Transverse colon (tissue), 4 donors: Measurements from ENCODE around the gene SSBP2. TPM values are rescaled to one million over a fixed set of nuclear protein-coding genes. Genes with fewer than 3 reads are reported as not detected.

Source experiments
- DNase-seq: peaks from one replicate; pipeline ENCODE4 v3.0.0-alpha.2; 2019
- H3K27ac ChIP-seq, 4 donors: fragments of 200-600 bp; sonication (generic); 2 replicates each; pipeline ENCODE4 v1.5.1; 2016 to 2018; ENCODE audit warnings: inconsistent platforms in 4 of 4
- H3K27me3 ChIP-seq: fragments of 200-600 bp; sonication (generic); 2 replicates; pipeline ENCODE4 v1.5.1; 2017; ENCODE audit warnings: inconsistent platforms
- H3K36me3 ChIP-seq, 4 donors: fragments of 200-600 bp; sonication (generic); 2 replicates each; pipeline ENCODE4 v1.5.1; 2017 to 2019; ENCODE audit warnings: inconsistent platforms in 4 of 4
- H3K4me1 ChIP-seq, 4 donors: fragments of 200-600 bp; sonication (generic); 2 replicates each; pipeline ENCODE4 v1.5.1; 2017 to 2020; ENCODE audit warnings: inconsistent platforms in 4 of 4
- H3K4me3 ChIP-seq, 4 donors: fragments of 200-600 bp; sonication (generic); 1 replicate in 1 of 4; 2 replicates in 3 of 4; pipeline versions ENCODE4 v1.5.1 to v1.6.1; 2017 to 2019; ENCODE audit warnings: inconsistent platforms in 4 of 4
- H3K9me3 ChIP-seq, 2 donors: fragments of 200-600 bp; sonication (generic); 2 replicates each; pipeline ENCODE4 v1.5.1; 2017 to 2019; ENCODE audit warnings: inconsistent platforms in 2 of 2
- EP300 ChIP-seq: sonication (generic); formaldehyde crosslinking; IDR thresholded peaks from one replicate; pipeline ENCODE4 v1.6.1; 2017; ENCODE audit warnings: antibody characterized with exemption, low read depth
- POLR2A ChIP-seq: fragments of 450-650 bp; IDR thresholded peaks from one replicate; pipeline ENCODE4 v1.6.1; 2016; ENCODE audit warnings: antibody characterized with exemption, mild to moderate bottlenecking, moderate library complexity
- POLR2AphosphoS5 ChIP-seq, 3 donors: sonication (generic); formaldehyde crosslinking; IDR thresholded peaks; one replicate each; pipeline ENCODE4 v1.6.1; 2016; ENCODE audit warnings: antibody characterized with exemption in 3 of 3
- WGBS, 2 donors: methylation state at CpG; one replicate each; pipeline ENCODE4 v1.1.5; 2018; ENCODE audit warnings: low coverage in 1 of 2; 5-methylcytosine and 5-hydroxymethylcytosine counted together
- in situ Hi-C, 4 donors: fragments of 200-750 bp; cut with MboI; loops; one replicate each; pipeline versions ENCODE4 v1.15.0 to v1.15.1; 2017; ENCODE audit warnings: low sequenced_read_pairs in 3 of 4, low pct_ligation_motif_present in 1 of 4, low pct_unique_long_range_greater_than_20kb in 1 of 4
- intact Hi-C: fragments of 100-400 bp; cut with DNase I; formaldehyde crosslinking; loops from one replicate; pipeline ENCODE4 v1.15.1; 2023; ENCODE audit warnings: low total_unique reads
- total RNA-seq, 4 donors: library from RNA; depleted of rRNA; stranded (reverse); fragments of >200 nt; gene quantifications; one replicate each; pipeline ENCODE4 v1.1.0, GENCODE V29; 2016
- TF ChIP-seq, protein P1 (sequence below), 5 experiments: fragments of 200-600 bp in 3 of 5; fragments of 450-650 bp in 2 of 5; sonication (generic) in 3 of 5; IDR thresholded peaks; 1 replicate in 2 of 5; 2 replicates in 3 of 5; pipeline ENCODE4 v1.5.1; 2016 to 2017; ENCODE audit warnings: antibody characterized with exemption in 5 of 5, inconsistent platforms in 3 of 5, mild to moderate bottlenecking in 2 of 5, moderate library complexity in 1 of 5

The SSBP2 gene
- total RNA-seq, 4 donors from 2014 or later = 22.8 to 50.4 (median 34.4) TPM

DNA sequence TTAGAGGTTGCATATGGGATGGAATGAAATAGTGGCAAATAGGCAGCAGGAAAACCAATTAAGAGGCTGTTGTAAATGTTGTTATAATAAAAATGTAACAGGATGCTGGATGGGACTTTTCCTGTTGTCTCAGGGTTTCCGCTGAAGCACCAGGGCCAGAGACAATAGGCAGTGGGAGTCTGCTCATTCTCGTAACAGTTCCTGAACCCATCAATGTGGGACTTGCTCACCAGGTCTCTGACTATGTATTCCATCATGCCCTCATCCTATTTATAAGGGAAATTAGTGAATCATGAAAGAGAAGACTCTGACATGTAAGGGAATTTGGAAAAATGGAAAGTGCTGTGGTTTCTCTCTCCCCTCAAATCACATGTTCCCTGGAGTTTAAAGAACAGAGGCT is 23.5 kb upstream of the SSBP2 start:
- no peak for TF ChIP-seq POLR2AphosphoS5 (IDR thresholded peaks at IDR 0.05)
- no peak for TF ChIP-seq EP300
- TF ChIP-seq POLR2A = no peak
- TF ChIP-seq, protein P1, sequence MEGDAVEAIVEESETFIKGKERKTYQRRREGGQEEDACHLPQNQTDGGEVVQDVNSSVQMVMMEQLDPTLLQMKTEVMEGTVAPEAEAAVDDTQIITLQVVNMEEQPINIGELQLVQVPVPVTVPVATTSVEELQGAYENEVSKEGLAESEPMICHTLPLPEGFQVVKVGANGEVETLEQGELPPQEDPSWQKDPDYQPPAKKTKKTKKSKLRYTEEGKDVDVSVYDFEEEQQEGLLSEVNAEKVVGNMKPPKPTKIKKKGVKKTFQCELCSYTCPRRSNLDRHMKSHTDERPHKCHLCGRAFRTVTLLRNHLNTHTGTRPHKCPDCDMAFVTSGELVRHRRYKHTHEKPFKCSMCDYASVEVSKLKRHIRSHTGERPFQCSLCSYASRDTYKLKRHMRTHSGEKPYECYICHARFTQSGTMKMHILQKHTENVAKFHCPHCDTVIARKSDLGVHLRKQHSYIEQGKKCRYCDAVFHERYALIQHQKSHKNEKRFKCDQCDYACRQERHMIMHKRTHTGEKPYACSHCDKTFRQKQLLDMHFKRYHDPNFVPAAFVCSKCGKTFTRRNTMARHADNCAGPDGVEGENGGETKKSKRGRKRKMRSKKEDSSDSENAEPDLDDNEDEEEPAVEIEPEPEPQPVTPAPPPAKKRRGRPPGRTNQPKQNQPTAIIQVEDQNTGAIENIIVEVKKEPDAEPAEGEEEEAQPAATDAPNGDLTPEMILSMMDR (IDR thresholded peaks at IDR 0.05) = no peak
- 85 to 91% methylated on average over 2 of the region's 2 CpGs for WGBS, 2 donors
- Histone ChIP-seq H3K27ac (no peak overlapping the region), H3K4me3 (no peak overlapping the region), H3K36me3 (no peaks in the 10 kb centered on the region), H3K9me3 (no peaks in the 10 kb centered on the region), H3K27me3 (no peaks in the 10 kb centered on the region), H3K4me1 (peaks cover under 1 to 17% (median 11%) of the 10 kb centered on the region in 4 donors)
- DNase-seq = no peak
- intact Hi-C loops (no loop called here), in situ Hi-C loops (no loop called here)

DNA sequence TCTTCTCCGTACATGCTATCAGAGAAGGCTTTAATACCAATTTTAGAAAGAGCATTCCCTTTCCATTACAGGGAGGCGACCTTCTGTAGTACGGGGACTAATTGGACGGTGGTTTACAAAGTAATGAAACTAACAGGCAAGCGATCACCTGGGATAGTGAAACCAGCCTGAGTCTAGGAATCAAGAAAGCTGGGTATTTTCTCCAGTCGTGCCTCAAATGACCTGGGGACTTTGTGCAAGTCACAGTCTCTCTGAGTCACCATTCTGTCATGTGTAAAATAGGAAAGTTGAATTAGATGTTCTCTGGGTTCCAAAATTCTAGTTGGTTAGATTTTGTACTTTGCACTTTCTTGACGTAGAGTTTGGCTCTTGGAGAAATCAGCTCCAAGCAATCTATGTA is 22.7 kb upstream of the SSBP2 start:
- no peak for DNase-seq
- no peak overlapping the region for H3K4me3 ChIP-seq
- H3K27me3 ChIP-seq = no peaks in the 10 kb centered on the region
- H3K4me1 ChIP-seq = peaks cover 0 to 9% (median 3%) of the 10 kb centered on the region in 4 donors
- intact Hi-C loops = no loop called here
- 75 to 82% methylated on average over 7 of the region's 7 CpGs for WGBS, 2 donors
- H3K27ac ChIP-seq = no peak overlapping the region
- H3K36me3 ChIP-seq = no peaks in the 10 kb centered on the region
- in situ Hi-C loops = no loop called here
- H3K9me3 ChIP-seq = no peaks in the 10 kb centered on the region
- no peak for TF ChIP-seq EP300
- TF ChIP-seq POLR2AphosphoS5 (IDR thresholded peaks at IDR 0.05) = no peak
- no peak for TF ChIP-seq POLR2A
- TF ChIP-seq, protein P1 (IDR thresholded peaks at IDR 0.05) = no peak

DNA sequence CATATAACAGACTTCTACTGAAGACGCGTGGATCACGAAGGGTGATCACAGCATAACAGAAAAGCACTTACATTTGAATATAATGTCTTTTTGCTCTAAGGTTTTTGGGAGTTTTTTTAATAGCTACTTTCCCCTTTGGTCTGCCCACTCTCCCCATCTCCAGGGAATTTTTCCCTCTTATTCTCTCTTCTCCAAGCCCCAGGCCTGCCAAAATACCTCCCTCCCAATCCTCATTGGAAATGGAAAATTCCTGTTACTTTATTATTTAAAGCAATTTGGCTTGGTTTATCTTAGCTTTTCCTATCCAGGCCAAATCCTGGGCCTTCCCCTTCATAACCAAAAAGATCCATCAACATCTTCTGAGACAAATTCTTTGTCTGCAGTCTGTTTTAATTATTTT is 22.3 kb upstream of the SSBP2 start:
- in situ Hi-C loops = no loop called here
- no peak for DNase-seq
- H3K27ac ChIP-seq = no peak overlapping the region

GRCh38 chr5:81772488-81772887 is 21.6 kb upstream of the SSBP2 start:
- TF ChIP-seq, protein P1 (IDR thresholded peaks at IDR 0.05) = no peak
- TF ChIP-seq EP300 (no peak), POLR2A (no peak), POLR2AphosphoS5 (IDR thresholded peaks at IDR 0.05) (no peak)
- Histone ChIP-seq H3K9me3 (no peaks in the 10 kb centered on the region), H3K27ac (no peak overlapping the region), H3K4me1 (peaks cover 0 to 5% (median 0%) of the 10 kb centered on the region in 4 donors), H3K27me3 (no peaks in the 10 kb centered on the region), H3K36me3 (no peaks in the 10 kb centered on the region), H3K4me3 (no peak overlapping the region)
- in situ Hi-C loops (no loop called here), intact Hi-C loops (no loop called here)
- DNase-seq = no peak
- WGBS, 2 donors = 61 to 90% methylated on average over 4 to 5 of the region's 5 CpGs

More for the DNA sequence above, 22.3 kb upstream of the SSBP2 start:
- Histone ChIP-seq H3K27me3 (no peaks in the 10 kb centered on the region), H3K4me1 (peaks cover 0 to 5% (median 0%) of the 10 kb centered on the region in 4 donors), H3K36me3 (no peaks in the 10 kb centered on the region), H3K9me3 (no peaks in the 10 kb centered on the region), H3K4me3 (no peak overlapping the region)
- intact Hi-C loops = no loop called here
- TF ChIP-seq POLR2A (no peak), POLR2AphosphoS5 (IDR thresholded peaks at IDR 0.05) (no peak), EP300 (no peak)
- TF ChIP-seq, protein P1 (IDR thresholded peaks at IDR 0.05) = no peak
- WGBS, 2 donors = 93 to 96% methylated on average over 3 of the region's 3 CpGs
